Thoracic aorta (tissue), 2 donors: ENCODE measurements around the gene EVA1C. TPM values are rescaled to one million over a fixed set of nuclear protein-coding genes. Genes with fewer than 3 reads are reported as not detected.
A peak's percentile ranks its signal among the peaks of the same experiment; 100 is the strongest.

Experiments used
- ATAC-seq: fragments of 150-250 bp; one replicate; pipeline ENCODE4 v1.8.0; 2017; ENCODE audit warnings: low read depth; ENCODE audit not compliant: insufficient number of reproducible peaks, low FRiP score
- DNase-seq: peaks from one replicate; pipeline ENCODE4 v3.0.0-alpha.2; 2020; ENCODE audit warnings: low spot score
- H3K27ac ChIP-seq, 2 donors: fragments of 200-600 bp; sonication (generic); 1 replicate in 1 of 2; 2 replicates in 1 of 2; pipeline ENCODE4 v1.5.1; 2016; ENCODE audit warnings: mild to moderate bottlenecking in 2 of 2, moderate library complexity in 2 of 2
- H3K27me3 ChIP-seq: fragments of 200-600 bp; sonication (generic); replicated peaks from 2 replicates; pipeline ENCODE4 v1.6.0; 2016; ENCODE audit warnings: mild to moderate bottlenecking; ENCODE audit not compliant: insufficient read depth
- H3K36me3 ChIP-seq: fragments of 200-600 bp; sonication (generic); one replicate; pipeline ENCODE4 v1.5.1; 2016
- H3K4me1 ChIP-seq, 2 donors: fragments of 200-600 bp; sonication (generic); 1 replicate in 1 of 2; 2 replicates in 1 of 2; pipeline versions ENCODE4 v1.5.1 to v1.6.0; 2016; ENCODE audit warnings: low read depth in 2 of 2, mild to moderate bottlenecking in 1 of 2; ENCODE audit not compliant: control insufficient read depth in 1 of 2
- H3K4me3 ChIP-seq: fragments of 200-600 bp; sonication (generic); 2 replicates; pipeline ENCODE4 v1.5.1; 2016; ENCODE audit warnings: mild to moderate bottlenecking
- H3K9me3 ChIP-seq: fragments of 200-600 bp; sonication (generic); 2 replicates; pipeline ENCODE4 v1.5.1; 2016
- CTCF ChIP-seq: fragments of 200-600 bp; sonication (generic); IDR thresholded peaks from one replicate; pipeline ENCODE4 v1.5.1; 2019; ENCODE audit warnings: antibody characterized with exemption
- total RNA-seq, 2 donors: library from RNA; depleted of rRNA; stranded (reverse); fragments of >200 nt; gene quantifications; one replicate each; pipeline versions ENCODE4 v1.1.0 to v1.2.3, GENCODE V29; 2016

EVA1C gene
- total RNA-seq, 2 donors from 2014 or later: 81.2 to 115 TPM

- no peaks in the 10 kb centered on the region for H3K27me3 ChIP-seq
- no peak for DNase-seq
- H3K9me3 ChIP-seq: no peaks in the 10 kb centered on the region
Observed at GRCh38 chr21:32472890-32473765, 60.6 kb downstream of the EVA1C start.

GRCh38 chr21:32474179-32475059 lies 61.9 kb downstream of the EVA1C start:
- no peak for ATAC-seq
- peaks cover 54% of the 10 kb centered on the region for H3K36me3 ChIP-seq
- H3K9me3 ChIP-seq: no peaks in the 10 kb centered on the region

More at GRCh38 chr21:32472890-32473765, 60.6 kb downstream of the EVA1C start:
- Histone ChIP-seq H3K36me3 (peaks cover 65% of the 10 kb centered on the region), H3K4me3 (no peak overlapping the region), H3K27ac (no peak overlapping the region), H3K4me1 (peaks cover 11 to 23% of the 10 kb centered on the region in 2 donors)
- no peak for ATAC-seq
- TF ChIP-seq CTCF: no peak

GRCh38 chr21:32475162-32475812 lies 62.8 kb downstream of the EVA1C start:
- no peak for DNase-seq
- no peaks in the 10 kb centered on the region for H3K27me3 ChIP-seq
- H3K27ac ChIP-seq: peak overlapping the region in 1 of 2 donors; percentile 19
- H3K9me3 ChIP-seq: no peaks in the 10 kb centered on the region
- peaks cover 11 to 24% of the 10 kb centered on the region in 2 donors for H3K4me1 ChIP-seq
- no peak for TF ChIP-seq CTCF
- ATAC-seq: no peak
- peaks cover 45% of the 10 kb centered on the region for H3K36me3 ChIP-seq
- no peak overlapping the region for H3K4me3 ChIP-seq

More at GRCh38 chr21:32474179-32475059, 61.9 kb downstream of the EVA1C start:
- Histone ChIP-seq H3K27ac (peak overlapping the region in 1 of 2 donors; percentile 19), H3K4me3 (no peak overlapping the region), H3K27me3 (no peaks in the 10 kb centered on the region), H3K4me1 (peaks cover 11 to 23% of the 10 kb centered on the region in 2 donors)
- DNase-seq: no peak
- no peak for TF ChIP-seq CTCF

- no peak for TF ChIP-seq CTCF
- Histone ChIP-seq H3K4me3 (no peak overlapping the region), H3K36me3 (peaks cover 30% of the 10 kb centered on the region), H3K9me3 (no peaks in the 10 kb centered on the region), H3K27ac (no peak overlapping the region), H3K4me1 (peaks cover 11 to 33% of the 10 kb centered on the region in 2 donors), H3K27me3 (no peaks in the 10 kb centered on the region)
- ATAC-seq: no peak
- DNase-seq: no peak
Observed at GRCh38 chr21:32476661-32477423, 64.3 kb downstream of the EVA1C start.
